Peyer's patch (tissue), 4 donors: Measurements from ENCODE around the gene PROSER3.

ENCODE experiments used
- POLR2A ChIP-seq, 2 donors: fragments of 450-650 bp; IDR thresholded peaks; one replicate each; pipeline ENCODE4 v1.5.1; 2017; ENCODE audit warnings: antibody characterized with exemption in 2 of 2, mild to moderate bottlenecking in 2 of 2, moderate library complexity in 2 of 2
- TF ChIP-seq, protein P1 (sequence below), 6 experiments: fragments of 450-650 bp in 4 of 6; fragments of 200-600 bp in 2 of 6; sonication (generic) in 1 of 6; IDR thresholded peaks; one replicate each; pipeline ENCODE4 v1.5.1; 2017 to 2019; ENCODE audit warnings: antibody characterized with exemption in 6 of 6, mild to moderate bottlenecking in 3 of 6, moderate library complexity in 1 of 6

DNA sequence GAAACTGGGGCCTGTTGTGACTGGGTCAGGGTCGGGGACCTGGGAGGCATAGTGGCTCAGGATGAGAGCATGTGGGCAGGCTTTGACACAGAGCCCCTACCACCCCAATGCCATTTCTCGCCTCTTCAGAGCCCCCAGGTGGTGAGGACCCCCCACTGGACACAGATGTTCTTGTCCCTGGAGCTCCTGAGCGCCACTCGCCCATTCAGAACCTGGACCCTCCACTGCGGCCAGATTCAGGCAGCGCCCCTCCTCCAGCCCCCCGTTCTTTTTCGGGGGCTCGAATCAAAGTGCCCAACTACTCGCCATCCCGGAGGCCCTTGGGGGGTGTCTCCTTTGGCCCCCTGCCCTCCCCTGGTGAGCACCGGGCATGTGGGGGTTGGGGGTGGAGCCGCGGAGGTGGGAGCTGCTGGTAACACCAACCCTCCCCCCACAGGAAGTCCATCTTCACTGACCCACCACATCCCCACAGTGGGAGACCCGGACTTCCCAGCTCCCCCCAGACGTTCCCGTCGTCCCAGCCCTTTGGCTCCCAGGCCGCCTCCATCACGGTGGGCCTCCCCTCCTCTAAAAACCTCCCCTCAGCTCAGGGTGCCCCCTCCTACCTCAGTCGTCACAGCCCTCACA is 26.1 kb upstream of the PROSER3 start:
- TF ChIP-seq POLR2A (IDR thresholded peaks at IDR 0.05) = no peak
- TF ChIP-seq, protein P1, sequence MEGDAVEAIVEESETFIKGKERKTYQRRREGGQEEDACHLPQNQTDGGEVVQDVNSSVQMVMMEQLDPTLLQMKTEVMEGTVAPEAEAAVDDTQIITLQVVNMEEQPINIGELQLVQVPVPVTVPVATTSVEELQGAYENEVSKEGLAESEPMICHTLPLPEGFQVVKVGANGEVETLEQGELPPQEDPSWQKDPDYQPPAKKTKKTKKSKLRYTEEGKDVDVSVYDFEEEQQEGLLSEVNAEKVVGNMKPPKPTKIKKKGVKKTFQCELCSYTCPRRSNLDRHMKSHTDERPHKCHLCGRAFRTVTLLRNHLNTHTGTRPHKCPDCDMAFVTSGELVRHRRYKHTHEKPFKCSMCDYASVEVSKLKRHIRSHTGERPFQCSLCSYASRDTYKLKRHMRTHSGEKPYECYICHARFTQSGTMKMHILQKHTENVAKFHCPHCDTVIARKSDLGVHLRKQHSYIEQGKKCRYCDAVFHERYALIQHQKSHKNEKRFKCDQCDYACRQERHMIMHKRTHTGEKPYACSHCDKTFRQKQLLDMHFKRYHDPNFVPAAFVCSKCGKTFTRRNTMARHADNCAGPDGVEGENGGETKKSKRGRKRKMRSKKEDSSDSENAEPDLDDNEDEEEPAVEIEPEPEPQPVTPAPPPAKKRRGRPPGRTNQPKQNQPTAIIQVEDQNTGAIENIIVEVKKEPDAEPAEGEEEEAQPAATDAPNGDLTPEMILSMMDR (IDR thresholded peaks at IDR 0.05) = no peak
